Karpas-422 (cell line): Measurements from ENCODE around the gene DERL2. TPM values are rescaled to one million over a fixed set of nuclear protein-coding genes. Genes with fewer than 3 reads are reported as not detected.
A peak's percentile ranks its signal among the peaks of the same experiment; 100 is the strongest.

ENCODE experiments used
- DNase-seq: peaks from one replicate; pipeline ENCODE4 v3.0.0-alpha.2; 2015
- H2AFZ ChIP-seq: fragments of 200-600 bp; sonication (generic); 2 replicates; pipeline ENCODE4 v1.6.1; 2014; ENCODE audit warnings: antibody characterized with exemption, low read length, mixed read lengths
- H3K27ac ChIP-seq: fragments of 200-600 bp; sonication (generic); 2 replicates; pipeline ENCODE4 v1.5.1; 2014; ENCODE audit warnings: mild to moderate bottlenecking, low read length, moderate library complexity
- H3K27me3 ChIP-seq: fragments of 200-600 bp; sonication (generic); 2 replicates; pipeline ENCODE4 v1.6.1; 2014; ENCODE audit warnings: low read length, mixed read lengths
- H3K36me3 ChIP-seq: fragments of 200-600 bp; sonication (generic); 2 replicates; pipeline ENCODE4 v1.6.1; 2014; ENCODE audit warnings: low read length, mixed read lengths; ENCODE audit not compliant: insufficient read depth
- H3K4me1 ChIP-seq: fragments of 200-600 bp; sonication (generic); 2 replicates; pipeline ENCODE4 v1.6.1; 2014; ENCODE audit warnings: mild to moderate bottlenecking, low read length, mixed read lengths
- H3K4me2 ChIP-seq: fragments of 200-600 bp; sonication (generic); 2 replicates; pipeline ENCODE4 v1.6.1; 2014; ENCODE audit warnings: low read length, low read depth, mild to moderate bottlenecking; ENCODE audit not compliant: poor library complexity, severe bottlenecking
- H3K4me3 ChIP-seq: fragments of 200-600 bp; sonication (generic); 2 replicates; pipeline ENCODE4 v1.5.1; 2014; ENCODE audit warnings: mild to moderate bottlenecking, antibody characterized with exemption, low read length, mixed read lengths
- H3K79me2 ChIP-seq: fragments of 200-600 bp; sonication (generic); 2 replicates; pipeline ENCODE4 v1.6.1; 2014; ENCODE audit warnings: mild to moderate bottlenecking, low read length, mixed read lengths
- H3K9ac ChIP-seq: fragments of 200-600 bp; sonication (generic); 2 replicates; pipeline ENCODE4 v1.6.0; 2014; ENCODE audit warnings: low read length
- H3K9me2 ChIP-seq: fragments of 200-600 bp; sonication (generic), shearing (Covaris generic); replicated peaks from 2 replicates; pipeline ENCODE4 v1.6.0; 2014; ENCODE audit warnings: mild to moderate bottlenecking, low read length, moderate library complexity; ENCODE audit not compliant: insufficient read depth
- H3K9me3 ChIP-seq: fragments of 300-700, 200-600 bp; sonication (generic); 2 replicates; pipeline ENCODE4 v1.6.1; 2014; ENCODE audit warnings: low read length, mixed read lengths
- H4K20me1 ChIP-seq: fragments of 200-600 bp; sonication (generic); 2 replicates; pipeline ENCODE4 v1.6.1; 2014; ENCODE audit warnings: mild to moderate bottlenecking, antibody characterized with exemption, low read length, low read depth; ENCODE audit not compliant: insufficient read depth
- total RNA-seq: library from RNA; depleted of rRNA; stranded (reverse); fragments of >200 nt; shearing (Covaris generic); gene quantifications from 2 replicates; pipeline ENCODE4 v1.2.3, GENCODE V29; 2014; ENCODE audit warnings: low replicate concordance

Gene DERL2
- total RNA-seq, 1 experiment from 2014 or later = 23.8 TPM

- no peak for DNase-seq
- peaks cover 2% of the 10 kb centered on the region for H3K9me3 ChIP-seq
- H3K9me2 ChIP-seq = no peaks in the 10 kb centered on the region
- H3K4me2 ChIP-seq = no peak overlapping the region
- no peak overlapping the region for H3K9ac ChIP-seq
- no peak overlapping the region for H3K4me3 ChIP-seq
- peaks cover 29% of the 10 kb centered on the region for H3K36me3 ChIP-seq
- H3K27me3 ChIP-seq = peaks cover 3% of the 10 kb centered on the region; the same call in 1 of the 2 replicates
- no peaks in the 10 kb centered on the region for H3K4me1 ChIP-seq
- H4K20me1 ChIP-seq = no peaks in the 10 kb centered on the region
- peaks cover 10% of the 10 kb centered on the region for H3K79me2 ChIP-seq
- no peak overlapping the region for H2AFZ ChIP-seq
- no peak overlapping the region for H3K27ac ChIP-seq
Measured at GRCh38 chr17:5492970-5493369, 7.0 kb upstream of the DERL2 start.

- Histone ChIP-seq H2AFZ (no peak overlapping the region), H3K4me1 (peaks cover 23% of the 10 kb centered on the region), H3K4me3 (no peak overlapping the region), H3K36me3 (peaks cover 40% of the 10 kb centered on the region), H3K9me2 (no peaks in the 10 kb centered on the region), H3K9ac (no peak overlapping the region), H3K27me3 (no peaks in the 10 kb centered on the region), H3K4me2 (no peak overlapping the region), H4K20me1 (no peaks in the 10 kb centered on the region), H3K79me2 (peaks cover 44% of the 10 kb centered on the region), H3K27ac (no peak overlapping the region), H3K9me3 (peaks cover 5% of the 10 kb centered on the region)
- DNase-seq = no peak
Measured at GRCh38 chr17:5488752-5489151, 2.8 kb upstream of the DERL2 start.

- H3K79me2 ChIP-seq = peaks cover 64% of the 10 kb centered on the region
- peaks cover 23% of the 10 kb centered on the region for H3K4me1 ChIP-seq
- H3K27ac ChIP-seq = peak within 1 kb of the TSS; percentile 88
- H4K20me1 ChIP-seq = no peaks in the 10 kb centered on the region
- H3K27me3 ChIP-seq = no peaks in the 10 kb centered on the region
- H3K9ac ChIP-seq = peak within 1 kb of the TSS; percentile 95
- peak within 1 kb of the TSS; percentile 81 for H2AFZ ChIP-seq
- H3K4me3 ChIP-seq = peak within 1 kb of the TSS; percentile 96
- H3K9me3 ChIP-seq = peaks cover 5% of the 10 kb centered on the region
- peaks cover 57% of the 10 kb centered on the region for H3K36me3 ChIP-seq
- no peaks in the 10 kb centered on the region for H3K9me2 ChIP-seq
- peak within 1 kb of the TSS; percentile 84 for H3K4me2 ChIP-seq
- peak; percentile 99 for DNase-seq
Measured at GRCh38 chr17:5486206-5487124, 487 bp upstream of the DERL2 start, which contains the start of gene MIS12. TSS of gene MIS12 (plus strand) at chr17:5486566. CDS start at chr17:5488863, 2,297 bp downstream.

GRCh38 chr17:5481451-5481850 is 4.5 kb downstream of the DERL2 start:
- H3K79me2 ChIP-seq = peaks cover 79% of the 10 kb centered on the region
- no peaks in the 10 kb centered on the region for H3K9me3 ChIP-seq

GRCh38 chr17:5480962-5481361 is 5.0 kb downstream of the DERL2 start:
- Histone ChIP-seq H3K4me1 (peaks cover 10% of the 10 kb centered on the region), H3K9me3 (no peaks in the 10 kb centered on the region), H3K9ac (no peak overlapping the region), H3K79me2 (peaks cover 79% of the 10 kb centered on the region), H4K20me1 (no peaks in the 10 kb centered on the region), H3K4me3 (no peak overlapping the region), H2AFZ (no peak overlapping the region), H3K9me2 (no peaks in the 10 kb centered on the region), H3K27ac (no peak overlapping the region), H3K4me2 (no peak overlapping the region), H3K36me3 (peaks cover 67% of the 10 kb centered on the region), H3K27me3 (no peaks in the 10 kb centered on the region)
- DNase-seq = no peak

More at GRCh38 chr17:5481451-5481850, 4.5 kb downstream of the DERL2 start:
- Histone ChIP-seq H3K27me3 (no peaks in the 10 kb centered on the region), H3K4me2 (no peak overlapping the region), H3K4me3 (no peak overlapping the region), H3K9ac (no peak overlapping the region), H4K20me1 (no peaks in the 10 kb centered on the region), H3K36me3 (peaks cover 67% of the 10 kb centered on the region), H2AFZ (no peak overlapping the region), H3K9me2 (no peaks in the 10 kb centered on the region), H3K27ac (no peak overlapping the region), H3K4me1 (peaks cover 10% of the 10 kb centered on the region)
- no peak for DNase-seq

- no peak overlapping the region for H2AFZ ChIP-seq
- no peak overlapping the region for H3K4me3 ChIP-seq
- H3K27me3 ChIP-seq = no peaks in the 10 kb centered on the region
- no peaks in the 10 kb centered on the region for H4K20me1 ChIP-seq
- DNase-seq = no peak
- H3K4me1 ChIP-seq = no peaks in the 10 kb centered on the region
- no peaks in the 10 kb centered on the region for H3K9me3 ChIP-seq
- H3K9ac ChIP-seq = no peak overlapping the region
- H3K79me2 ChIP-seq = peaks cover 60% of the 10 kb centered on the region
- no peak overlapping the region for H3K27ac ChIP-seq
- peaks cover 70% of the 10 kb centered on the region for H3K36me3 ChIP-seq
- no peak overlapping the region for H3K4me2 ChIP-seq
- no peaks in the 10 kb centered on the region for H3K9me2 ChIP-seq
Measured at GRCh38 chr17:5478992-5479391, 7.0 kb downstream of the DERL2 start.

GRCh38 chr17:5473906-5474305 is 12.1 kb downstream of the DERL2 start:
- no peak overlapping the region for H2AFZ ChIP-seq
- H3K36me3 ChIP-seq = peaks cover 32% of the 10 kb centered on the region; the same call in 1 of the 2 replicates

GRCh38 chr17:5472511-5472910 is 13.5 kb downstream of the DERL2 start:
- Histone ChIP-seq H3K4me3 (no peak overlapping the region), H4K20me1 (no peaks in the 10 kb centered on the region), H3K27ac (no peak overlapping the region), H3K27me3 (no peaks in the 10 kb centered on the region), H2AFZ (no peak overlapping the region), H3K4me2 (no peak overlapping the region), H3K9me3 (no peaks in the 10 kb centered on the region), H3K9ac (no peak overlapping the region), H3K9me2 (no peaks in the 10 kb centered on the region), H3K36me3 (peaks cover 19% of the 10 kb centered on the region; the same call in 1 of the 2 replicates), H3K79me2 (peaks cover 22% of the 10 kb centered on the region), H3K4me1 (no peaks in the 10 kb centered on the region)
- DNase-seq = no peak

More at GRCh38 chr17:5473906-5474305, 12.1 kb downstream of the DERL2 start:
- Histone ChIP-seq H3K27ac (no peak overlapping the region), H3K79me2 (peaks cover 19% of the 10 kb centered on the region), H3K9ac (no peak overlapping the region), H4K20me1 (no peaks in the 10 kb centered on the region), H3K4me2 (no peak overlapping the region), H3K4me3 (no peak overlapping the region), H3K9me3 (no peaks in the 10 kb centered on the region), H3K9me2 (no peaks in the 10 kb centered on the region), H3K27me3 (no peaks in the 10 kb centered on the region), H3K4me1 (no peaks in the 10 kb centered on the region)
- no peak for DNase-seq
